ENCODE measurements around the gene TSPAN1. TPM values are rescaled to one million over a fixed set of nuclear protein-coding genes. Genes with fewer than 3 reads are reported as not detected.

Gene TSPAN1
- total and polyA plus RNA-seq, 2 of the 13 experiments (the other 11 are each of a cell fraction or from before 2014, with no cell fraction given), result 1.7 to 2.9 TPM

GRCh38 chr1:46132529-46133180 lies 42.2 kb upstream of the TSPAN1 start, which contains the start of gene PIK3R3 (continued):
- peak; percentile 96 for TF ChIP-seq ZNF407 (CRISPR knock-in tag; IDR thresholded peaks at IDR 0.05; ENCODE audit: not compliant biosample characterization)
- no peak; the same call in 1 of the 2 replicates for TF ChIP-seq ZFYVE20 (CRISPR knock-in tag; IDR thresholded peaks at IDR 0.05; ENCODE audit: borderline replicate concordance, low read depth)
- peak; percentile 70; the same call in 1 of the 2 replicates for TF ChIP-seq MTF2 (CRISPR knock-in tag; IDR thresholded peaks at IDR 0.05; ENCODE audit: borderline replicate concordance)
- peak in 1 of 2 experiments; percentile 47; a peak in 2 of 4 replicates for TF ChIP-seq EP300 (IDR thresholded peaks at IDR 0.05; ENCODE audit: low read depth in 2 of 2, low read length in 2 of 2)
- peak; percentile 84 for TF ChIP-seq EP300 (CRISPR knock-in tag; IDR thresholded peaks at IDR 0.05; ENCODE audit: borderline replicate concordance)
- peak; percentile 63 for TF ChIP-seq ZNF143 (CRISPR knock-in tag; IDR thresholded peaks at IDR 0.05)
- no peak for TF ChIP-seq NCOA5 (CRISPR knock-in tag; IDR thresholded peaks at IDR 0.05)
- TF ChIP-seq HIC2 (CRISPR knock-in tag; IDR thresholded peaks at IDR 0.05; ENCODE audit: low read depth), result peak; percentile 79
- TF ChIP-seq ZNF7 (CRISPR knock-in tag; IDR thresholded peaks at IDR 0.05), result 0 out of 2 replicates have a peak, but pooled peaks have one; percentile 21
- peak; percentile 74 for TF ChIP-seq ZNF317 (CRISPR knock-in tag; IDR thresholded peaks at IDR 0.05)
- TF ChIP-seq PHB2 (IDR thresholded peaks at IDR 0.05; ENCODE audit: partially characterized antibody), result no peak
- TF ChIP-seq ZNF232 (CRISPR knock-in tag; IDR thresholded peaks at IDR 0.05; ENCODE audit: borderline replicate concordance), result peak; percentile 96
- TF ChIP-seq MAFF (IDR thresholded peaks at IDR 0.05; ENCODE audit: low read depth, low read length), result no peak
- TF ChIP-seq GABPA (IDR thresholded peaks at IDR 0.05; ENCODE audit: low read depth, low read length), result no peak
- peak; percentile 50; the same call in 1 of the 2 replicates for TF ChIP-seq GABPA (CRISPR knock-in tag; IDR thresholded peaks at IDR 0.05; ENCODE audit: low read depth)
- TF ChIP-seq ZNF207 (IDR thresholded peaks at IDR 0.05; ENCODE audit: borderline replicate concordance), result no peak
- no peak for TF ChIP-seq ZNF10 (CRISPR knock-in tag; IDR thresholded peaks at IDR 0.05; ENCODE audit: borderline replicate concordance, low read depth)
- peak; percentile 99 for TF ChIP-seq ATF7-NPFF (CRISPR knock-in tag; IDR thresholded peaks at IDR 0.05; ENCODE audit: low read depth)
- TF ChIP-seq MATR3 (CRISPR knock-in tag; IDR thresholded peaks at IDR 0.05), result no peak
- peak; percentile 96; the same call in 1 of the 2 replicates for TF ChIP-seq ZNF552 (CRISPR knock-in tag; IDR thresholded peaks at IDR 0.05; ENCODE audit: borderline replicate concordance)
- TF ChIP-seq SP4 (CRISPR knock-in tag; IDR thresholded peaks at IDR 0.05), result peak; percentile 82
- TF ChIP-seq ZNF451 (CRISPR knock-in tag; IDR thresholded peaks at IDR 0.05), result peak; percentile 98

All from HepG2 (cell line).